WTC11 (cell line): Measurements from ENCODE around the gene TACC2. TPM values are rescaled to one million over a fixed set of nuclear protein-coding genes. Genes with fewer than 3 reads are reported as not detected.
"Not testable (repeated sequence)": the region's sequence is repeated elsewhere in the genome, so short reads cannot be mapped to it uniquely, and the experiment has no call there.

ENCODE experiments used
- ATAC-seq: fragments of 200-7000 bp; cut with Tn5 transposase; 2 replicates; pipeline ENCODE4 v1.10.0; 2021; ENCODE audit warnings: mild to moderate bottlenecking, moderate library complexity
- CTCF ChIA-PET: fragments of 300-600 bp; sonication (Branson Sonifier 250); formaldehyde crosslinking; loops from one replicate; lab custom pipeline; 2021; ENCODE audit warnings: antibody characterized with exemption; lab: Charles Lee
- POLR2A ChIA-PET: fragments of 350-600 bp; sonication (Branson Sonifier 250); formaldehyde crosslinking; loops from one replicate; lab custom pipeline; 2021; ENCODE audit warnings: antibody characterized with exemption; lab: Charles Lee
- DNase-seq: peaks from one replicate; pipeline ENCODE4 v3.0.0; 2021; ENCODE audit warnings: low spot score
- H3K27ac Mint-ChIP-seq: 2 replicates; pipeline ENCODE4 v1.8.0; 2021; ENCODE audit warnings: mixed read lengths
- H3K27me3 Mint-ChIP-seq: 2 replicates; pipeline ENCODE4 v1.8.0; 2021; ENCODE audit warnings: low read depth, mild to moderate bottlenecking, moderate library complexity, mixed read lengths
- H3K36me3 Mint-ChIP-seq: 2 replicates; pipeline ENCODE4 v1.8.0; 2021; ENCODE audit warnings: mixed read lengths
- H3K4me1 Mint-ChIP-seq: 2 replicates; pipeline ENCODE4 v1.8.0; 2022; ENCODE audit warnings: mixed read lengths
- H3K4me3 Mint-ChIP-seq: 2 replicates; pipeline ENCODE4 v1.8.0; 2021; ENCODE audit warnings: mild to moderate bottlenecking, moderate library complexity, mixed read lengths
- H3K9me3 Mint-ChIP-seq: 2 replicates; pipeline ENCODE4 v1.8.0; 2021; ENCODE audit warnings: mixed read lengths
- ELF4 ChIP-seq: sonication (generic); formaldehyde crosslinking; IDR thresholded peaks from 2 replicates; pipeline ENCODE4 v1.8.1; 2022; ENCODE audit warnings: low read depth, mild to moderate bottlenecking, moderate library complexity, missing genetic modification reagents
- ESRRA ChIP-seq: sonication (generic); formaldehyde crosslinking; IDR thresholded peaks from 2 replicates; pipeline ENCODE4 v1.8.1; 2022; ENCODE audit warnings: mild to moderate bottlenecking, missing genetic modification reagents, borderline replicate concordance
- JAZF1 ChIP-seq: fragments of 250-450 bp; sonication (Bioruptor Pico); IDR thresholded peaks from 2 replicates; pipeline ENCODE4 v1.9.0; 2021; ENCODE audit warnings: moderate library complexity, mild to moderate bottlenecking, inconsistent platforms
- SMAD3 ChIP-seq: sonication (generic); formaldehyde crosslinking; IDR thresholded peaks from 2 replicates; pipeline ENCODE4 v1.8.0; 2022; ENCODE audit warnings: missing genetic modification reagents, mild to moderate bottlenecking, borderline replicate concordance
- TEAD1 ChIP-seq: sonication (generic); formaldehyde crosslinking; IDR thresholded peaks from 2 replicates; pipeline ENCODE4 v1.8.0; 2022; ENCODE audit warnings: mild to moderate bottlenecking, missing genetic modification reagents
- ZNF219 ChIP-seq: sonication (generic); formaldehyde crosslinking; IDR thresholded peaks from 2 replicates; pipeline ENCODE4 v1.8.0; 2023; ENCODE audit warnings: missing genetic modification reagents, mild to moderate bottlenecking, borderline replicate concordance
- ZNF232 ChIP-seq: sonication (generic); formaldehyde crosslinking; IDR thresholded peaks from 2 replicates; pipeline ENCODE4 v1.8.0; 2022; ENCODE audit warnings: mild to moderate bottlenecking, missing genetic modification reagents
- ZNF423 ChIP-seq: fragments of 250-450 bp; sonication (Bioruptor Pico); IDR thresholded peaks from 2 replicates; pipeline ENCODE4 v2.1.2; 2022; ENCODE audit warnings: mild to moderate bottlenecking, moderate library complexity
- total RNA-seq: library from RNA; stranded (reverse); gene quantifications from 3 replicates; pipeline ENCODE4 v1.2.3, GENCODE V29; 2021
- TF ChIP-seq, protein P1 (sequence below): sonication (generic); formaldehyde crosslinking; IDR thresholded peaks from 2 replicates; pipeline ENCODE4 v1.8.1; 2022; ENCODE audit warnings: low read depth, mild to moderate bottlenecking, moderate library complexity, missing genetic modification reagents, borderline replicate concordance
- TF ChIP-seq, protein P2 (sequence below): fragments of 250-450 bp; sonication (Bioruptor Pico); IDR thresholded peaks from 2 replicates; pipeline ENCODE4 v1.9.0; 2021; ENCODE audit warnings: mild to moderate bottlenecking, borderline replicate concordance

The TACC2 gene
- total RNA-seq, 1 experiment from 2014 or later: 28.9 TPM

DNA sequence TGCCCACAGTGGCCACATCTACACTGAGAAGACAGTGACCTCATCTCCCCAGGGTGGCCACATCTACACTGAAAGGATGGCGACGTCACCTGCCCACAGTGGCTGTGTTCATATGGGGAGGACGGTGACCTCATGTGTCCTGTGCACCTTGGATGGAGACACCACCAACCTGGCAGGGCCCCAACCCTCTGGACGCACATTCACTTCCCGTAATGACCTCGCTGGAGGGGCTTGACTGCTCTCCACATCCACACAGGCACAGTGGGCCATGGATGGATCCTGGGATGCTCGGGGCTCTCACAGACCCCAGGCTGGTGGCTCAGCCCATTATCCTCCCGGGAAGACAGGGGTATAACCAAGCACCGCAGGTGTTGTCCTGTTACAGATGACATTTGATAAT is 212.4 kb downstream of the TACC2 start (continued):
- TF ChIP-seq, protein P1, sequence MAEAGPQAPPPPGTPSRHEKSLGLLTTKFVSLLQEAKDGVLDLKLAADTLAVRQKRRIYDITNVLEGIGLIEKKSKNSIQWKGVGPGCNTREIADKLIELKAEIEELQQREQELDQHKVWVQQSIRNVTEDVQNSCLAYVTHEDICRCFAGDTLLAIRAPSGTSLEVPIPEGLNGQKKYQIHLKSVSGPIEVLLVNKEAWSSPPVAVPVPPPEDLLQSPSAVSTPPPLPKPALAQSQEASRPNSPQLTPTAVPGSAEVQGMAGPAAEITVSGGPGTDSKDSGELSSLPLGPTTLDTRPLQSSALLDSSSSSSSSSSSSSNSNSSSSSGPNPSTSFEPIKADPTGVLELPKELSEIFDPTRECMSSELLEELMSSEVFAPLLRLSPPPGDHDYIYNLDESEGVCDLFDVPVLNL: no peak
- TF ChIP-seq, all 79 proteins: peak for 0

DNA sequence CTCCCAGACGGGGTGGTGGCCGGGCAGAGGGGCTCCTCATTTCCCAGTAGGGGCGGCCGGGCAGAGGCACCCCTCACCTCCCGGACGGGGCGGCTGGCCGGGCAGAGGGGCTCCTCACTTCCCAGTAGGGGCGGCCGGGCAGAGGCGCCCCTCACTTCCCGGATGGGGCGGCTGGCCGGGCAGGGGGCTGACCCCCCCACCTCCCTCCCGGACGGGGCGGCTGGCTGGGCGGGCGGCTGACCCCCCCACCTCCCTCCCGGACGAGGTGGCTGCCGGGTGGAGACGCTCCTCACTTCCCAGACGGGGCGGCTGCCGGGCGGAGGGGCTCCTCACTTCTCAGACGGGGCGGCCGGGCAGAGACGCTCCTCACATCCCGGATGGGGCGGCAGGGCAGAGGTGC is 214.2 kb downstream of the TACC2 start:
- peaks cover 12% of the 10 kb centered on the region for H3K4me1 Mint-ChIP-seq
- POLR2A ChIA-PET, H3K27me3 Mint-ChIP-seq, H3K27ac Mint-ChIP-seq, H3K4me3 Mint-ChIP-seq, ATAC-seq, CTCF ChIA-PET, DNase-seq, H3K9me3 Mint-ChIP-seq: not testable (repeated sequence)
- H3K36me3 Mint-ChIP-seq: peaks cover 21% of the 10 kb centered on the region

- ChIA-PET CTCF (interaction anchor here (0.6 to 1.7 kb wide), 4 partner anchors 14 to 135 kb away, joined by 3 to 5 read pairs (median 3); no protein-coding TSS in a partner anchor), POLR2A (no interaction called here)
- ATAC-seq (peak; percentile 39), DNase-seq (no peak)
- H3K4me1 Mint-ChIP-seq: peaks cover 14% of the 10 kb centered on the region
- no peak for TF ChIP-seq ZNF219
- no peak for TF ChIP-seq TEAD1 (CRISPR knock-in tag)
- TF ChIP-seq, protein P1: no peak
- no peak for TF ChIP-seq SMAD3 (CRISPR knock-in tag)
- TF ChIP-seq, protein P2, sequence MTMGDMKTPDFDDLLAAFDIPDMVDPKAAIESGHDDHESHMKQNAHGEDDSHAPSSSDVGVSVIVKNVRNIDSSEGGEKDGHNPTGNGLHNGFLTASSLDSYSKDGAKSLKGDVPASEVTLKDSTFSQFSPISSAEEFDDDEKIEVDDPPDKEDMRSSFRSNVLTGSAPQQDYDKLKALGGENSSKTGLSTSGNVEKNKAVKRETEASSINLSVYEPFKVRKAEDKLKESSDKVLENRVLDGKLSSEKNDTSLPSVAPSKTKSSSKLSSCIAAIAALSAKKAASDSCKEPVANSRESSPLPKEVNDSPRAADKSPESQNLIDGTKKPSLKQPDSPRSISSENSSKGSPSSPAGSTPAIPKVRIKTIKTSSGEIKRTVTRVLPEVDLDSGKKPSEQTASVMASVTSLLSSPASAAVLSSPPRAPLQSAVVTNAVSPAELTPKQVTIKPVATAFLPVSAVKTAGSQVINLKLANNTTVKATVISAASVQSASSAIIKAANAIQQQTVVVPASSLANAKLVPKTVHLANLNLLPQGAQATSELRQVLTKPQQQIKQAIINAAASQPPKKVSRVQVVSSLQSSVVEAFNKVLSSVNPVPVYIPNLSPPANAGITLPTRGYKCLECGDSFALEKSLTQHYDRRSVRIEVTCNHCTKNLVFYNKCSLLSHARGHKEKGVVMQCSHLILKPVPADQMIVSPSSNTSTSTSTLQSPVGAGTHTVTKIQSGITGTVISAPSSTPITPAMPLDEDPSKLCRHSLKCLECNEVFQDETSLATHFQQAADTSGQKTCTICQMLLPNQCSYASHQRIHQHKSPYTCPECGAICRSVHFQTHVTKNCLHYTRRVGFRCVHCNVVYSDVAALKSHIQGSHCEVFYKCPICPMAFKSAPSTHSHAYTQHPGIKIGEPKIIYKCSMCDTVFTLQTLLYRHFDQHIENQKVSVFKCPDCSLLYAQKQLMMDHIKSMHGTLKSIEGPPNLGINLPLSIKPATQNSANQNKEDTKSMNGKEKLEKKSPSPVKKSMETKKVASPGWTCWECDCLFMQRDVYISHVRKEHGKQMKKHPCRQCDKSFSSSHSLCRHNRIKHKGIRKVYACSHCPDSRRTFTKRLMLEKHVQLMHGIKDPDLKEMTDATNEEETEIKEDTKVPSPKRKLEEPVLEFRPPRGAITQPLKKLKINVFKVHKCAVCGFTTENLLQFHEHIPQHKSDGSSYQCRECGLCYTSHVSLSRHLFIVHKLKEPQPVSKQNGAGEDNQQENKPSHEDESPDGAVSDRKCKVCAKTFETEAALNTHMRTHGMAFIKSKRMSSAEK (CRISPR knock-in tag): no peak
- peaks cover 17% of the 10 kb centered on the region for H3K36me3 Mint-ChIP-seq
- no peak overlapping the region for H3K4me3 Mint-ChIP-seq
- H3K9me3 Mint-ChIP-seq: no peaks in the 10 kb centered on the region
- 0 out of 2 replicates have a peak overlapping the region, but pooled peaks have one; percentile 13 for H3K27ac Mint-ChIP-seq
- no peaks in the 10 kb centered on the region for H3K27me3 Mint-ChIP-seq
These were observed 215.9 kb downstream of the TACC2 start for GRCh38 chr10:122204691-122205489.

- Mint-ChIP-seq H3K4me3 (no peak overlapping the region), H3K27me3 (no peaks in the 10 kb centered on the region), H3K27ac (no peak overlapping the region), H3K4me1 (peaks cover 14% of the 10 kb centered on the region), H3K36me3 (peaks cover 25% of the 10 kb centered on the region), H3K9me3 (no peaks in the 10 kb centered on the region)
- no peak for ATAC-seq
- TF ChIP-seq ELF4 (CRISPR knock-in tag) (no peak), ESRRA (CRISPR knock-in tag) (no peak), SMAD3 (CRISPR knock-in tag) (no peak), JAZF1 (CRISPR knock-in tag) (no peak), ZNF232 (no peak), ZNF423 (no peak)
- POLR2A ChIA-PET: interaction anchor here (3.0 kb wide), 1 partner anchor 43 kb away, joined by 9 read pairs; no protein-coding TSS in a partner anchor
- CTCF ChIA-PET: interaction anchor here (1.6 kb wide), 1 partner anchor 73 kb away, joined by 4 read pairs; no protein-coding TSS in a partner anchor
- DNase-seq: no peak
These were observed 217.6 kb downstream of the TACC2 start for GRCh38 chr10:122206471-122207065.
